SK-N-SH (cell line): Measurements from ENCODE around the gene CDK14.

Experiments
- CTCF ChIP-seq: fragments of 200-600 bp; sonication (generic); IDR thresholded peaks from 2 replicates; pipeline ENCODE4 v1.6.1; 2017; ENCODE audit warnings: antibody characterized with exemption, mild to moderate bottlenecking, moderate library complexity
- EP300 ChIP-seq, 2 experiments: IDR thresholded peaks; 2 replicates each; pipeline versions ENCODE4 v1.4.0 to v1.6.1; 2012; ENCODE audit warnings: borderline replicate concordance in 1 of 2, low read depth in 1 of 2, low read length in 1 of 2
- EZH2phosphoT487 ChIP-seq: fragments of 200-600 bp; sonication (generic); IDR thresholded peaks from 2 replicates; pipeline ENCODE4 v1.6.1; 2017; ENCODE audit warnings: low read depth, mixed run types, mild to moderate bottlenecking, antibody characterized with exemption, moderate library complexity, borderline replicate concordance
- FOXJ3 ChIP-seq: sonication (generic); formaldehyde crosslinking; IDR thresholded peaks from 2 replicates; pipeline ENCODE4 v1.5.1; 2020; ENCODE audit warnings: mild to moderate bottlenecking, missing genetic modification reagents
- POLR2AphosphoS5 ChIP-seq: IDR thresholded peaks from 2 replicates; pipeline ENCODE4 v1.6.1; 2012; ENCODE audit warnings: low read depth, low read length
- USF2 ChIP-seq: fragments of 150-350 bp; IDR thresholded peaks from 2 replicates; pipeline ENCODE4 v1.6.1; 2017; ENCODE audit warnings: antibody characterized with exemption, low read length, low read depth, borderline replicate concordance

- no peak for TF ChIP-seq CTCF
- TF ChIP-seq EZH2phosphoT487: no peak
- no peak for TF ChIP-seq EP300 (IDR thresholded peaks at IDR 0.05; ENCODE audit: borderline replicate concordance in 1 of 2, low read depth in 1 of 2, low read length in 1 of 2)
- TF ChIP-seq USF2: no peak
- no peak for TF ChIP-seq FOXJ3 (CRISPR knock-in tag)
- no peak for TF ChIP-seq POLR2AphosphoS5
Measured at GRCh38 chr7:90994121-90994520, 398.0 kb downstream of the CDK14 start.
